GM23248 (cell line): Measurements from ENCODE around the gene FLRT1.

ENCODE experiments used
- EZH2 ChIP-seq: fragments of 200-600 bp; sonication (generic); IDR thresholded peaks from 2 replicates; pipeline ENCODE4 v1.6.1; 2018; ENCODE audit warnings: antibody characterized with exemption, mild to moderate bottlenecking; ENCODE audit not compliant: insufficient read depth, poor library complexity, severe bottlenecking
- EZH2phosphoT487 ChIP-seq: fragments of 200-600 bp; sonication (generic); IDR thresholded peaks from 2 replicates; pipeline ENCODE4 v1.6.1; 2018; ENCODE audit warnings: antibody characterized with exemption, moderate library complexity, mild to moderate bottlenecking, low read depth; ENCODE audit not compliant: insufficient read depth

DNA sequence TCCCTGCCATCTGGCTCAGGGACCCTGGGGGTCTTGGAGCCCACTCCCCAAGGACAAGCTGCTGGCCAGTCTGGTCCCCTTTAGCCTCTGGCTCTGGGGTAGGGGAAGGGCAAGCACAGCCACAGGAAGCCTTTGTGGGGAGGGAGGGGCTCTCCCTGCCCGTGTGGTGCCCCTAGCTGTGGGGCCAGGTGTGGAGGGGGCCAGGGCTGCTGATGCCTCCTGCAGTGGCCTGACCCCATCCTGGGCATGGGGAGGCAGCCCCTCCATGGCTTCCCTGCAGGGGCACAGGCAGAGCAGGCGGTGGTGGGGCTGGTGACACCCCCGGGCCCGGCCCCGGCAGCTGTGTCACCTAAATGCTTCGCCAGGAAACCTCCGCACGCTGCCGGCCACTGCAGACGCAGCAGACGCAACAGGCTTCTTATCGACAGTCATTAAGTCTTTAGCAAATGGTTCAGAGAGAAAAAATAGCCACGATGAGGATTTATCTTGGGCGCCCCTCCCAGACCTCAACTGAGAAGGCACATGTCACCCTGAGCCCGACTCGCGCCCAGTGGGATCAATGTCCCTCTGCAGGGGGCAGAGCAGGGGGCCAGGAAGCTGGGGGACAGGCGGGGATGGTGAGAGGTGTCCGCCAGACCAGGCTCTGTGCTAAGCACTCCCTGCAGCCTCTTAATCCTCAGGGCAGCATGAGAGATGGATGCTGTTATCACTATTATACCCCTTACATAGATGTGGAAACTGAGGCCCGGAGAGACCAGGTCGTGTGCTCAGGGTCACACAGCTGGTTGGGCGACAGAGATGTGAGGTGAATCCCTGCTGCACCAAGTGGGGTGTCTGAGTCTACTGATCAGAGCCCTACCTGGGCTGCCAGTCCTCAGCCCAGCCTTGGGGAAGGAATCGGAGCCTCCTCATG lies 33.9 kb downstream of the FLRT1 start:
- TF ChIP-seq EZH2phosphoT487 = no peak
- no peak for TF ChIP-seq EZH2
